Measurements from ENCODE around the gene CC2D2A. TPM values are rescaled to one million over a fixed set of nuclear protein-coding genes. Genes with fewer than 3 reads are reported as not detected.
"Not testable (repeated sequence)": the region's sequence is repeated elsewhere in the genome, so short reads cannot be mapped to it uniquely, and the experiment has no call there.

The CC2D2A gene
- total RNA-seq, 2 experiments from 2014 or later, result not detected

- ATAC-seq (no peak), DNase-seq (no peak)
- Mint-ChIP-seq H3K4me1 (peaks cover 11% of the 10 kb centered on the region), H3K27me3 (no peaks in the 10 kb centered on the region), H3K9me3 (ENCODE audit: low read depth) (no peaks in the 10 kb centered on the region), H3K4me3 (no peak overlapping the region), H3K36me3 (ENCODE audit: low read depth) (peaks cover 21% of the 10 kb centered on the region), H3K27ac (no peak overlapping the region)
- intact Hi-C loops (cut with DNase I, micrococcal nuclease), result no loop called here
- ChIA-PET POLR2A (no interaction called here), CTCF (interaction anchor here (1.0 kb wide), 1 partner anchor 10 kb away, joined by 3 read pairs; no protein-coding TSS in a partner anchor)
Measured at GRCh38 chr4:15610855-15611254, 141.2 kb downstream of the CC2D2A start.

DNA sequence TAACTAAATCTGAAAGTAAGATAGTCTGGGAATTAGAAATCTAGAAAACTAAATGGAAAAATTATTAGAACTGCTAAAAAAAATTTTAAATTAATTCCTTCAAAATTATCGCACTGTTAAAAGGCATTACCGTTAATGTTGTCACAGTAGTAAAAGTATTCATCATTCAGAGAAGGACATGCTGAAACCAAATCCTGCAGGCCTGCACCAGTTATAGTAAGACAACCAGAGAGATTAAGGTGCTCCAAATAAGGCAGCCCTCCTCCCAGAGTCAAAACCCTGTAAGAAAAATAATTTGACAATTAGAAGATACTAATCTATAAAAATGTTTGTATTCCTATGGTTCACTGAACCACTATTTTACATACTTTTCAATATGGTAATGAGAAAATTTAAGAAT lies 142.5 kb downstream of the CC2D2A start:
- Mint-ChIP-seq H3K4me3 (no peak overlapping the region), H3K4me1 (peaks cover 12% of the 10 kb centered on the region), H3K36me3 (ENCODE audit: low read depth) (peaks cover 33% of the 10 kb centered on the region), H3K9me3 (ENCODE audit: low read depth) (peaks cover 3% of the 10 kb centered on the region), H3K27me3 (no peaks in the 10 kb centered on the region), H3K27ac (no peak overlapping the region)
- ATAC-seq, result no peak
- no peak for DNase-seq
- intact Hi-C loops (cut with DNase I, micrococcal nuclease), result no loop called here
- ChIA-PET CTCF (no interaction called here), POLR2A (no interaction called here)

GRCh38 chr4:15614891-15615290 lies 145.2 kb downstream of the CC2D2A start:
- peaks cover 11% of the 10 kb centered on the region for H3K9me3 Mint-ChIP-seq (ENCODE audit: low read depth)
- peaks cover 47% of the 10 kb centered on the region for H3K36me3 Mint-ChIP-seq (ENCODE audit: low read depth)
- CTCF ChIA-PET; H3K4me3 Mint-ChIP-seq; intact Hi-C loops (cut with DNase I, micrococcal nuclease); H3K27me3 Mint-ChIP-seq; H3K27ac Mint-ChIP-seq; POLR2A ChIA-PET; DNase-seq; ATAC-seq: not testable (repeated sequence)
- H3K4me1 Mint-ChIP-seq, result peaks cover 18% of the 10 kb centered on the region

DNA sequence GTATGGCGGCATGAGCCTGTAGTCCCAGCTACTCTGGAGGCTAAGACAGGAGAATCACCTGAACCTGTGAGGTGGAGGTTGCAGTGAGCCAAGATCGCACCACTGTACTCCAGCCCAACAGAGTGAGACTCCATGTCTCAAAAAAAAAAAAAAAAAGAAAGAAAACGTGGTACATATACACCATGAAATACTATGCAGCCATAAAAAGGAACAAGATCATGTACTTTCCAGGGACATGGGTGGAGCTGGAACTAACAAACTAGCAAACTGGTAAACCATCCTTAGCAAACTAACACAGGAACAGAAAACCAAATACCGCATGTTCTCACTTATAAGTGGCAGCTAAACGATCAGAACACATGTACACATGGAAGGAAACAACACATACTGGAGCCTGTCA lies 147.7 kb downstream of the CC2D2A start:
- H3K9me3 Mint-ChIP-seq (ENCODE audit: low read depth), result peaks cover 18% of the 10 kb centered on the region
- H3K27ac Mint-ChIP-seq; POLR2A ChIA-PET; DNase-seq; H3K4me3 Mint-ChIP-seq; intact Hi-C loops (cut with DNase I, micrococcal nuclease); ATAC-seq; H3K27me3 Mint-ChIP-seq: not testable (repeated sequence)
- H3K36me3 Mint-ChIP-seq (ENCODE audit: low read depth), result peaks cover 65% of the 10 kb centered on the region
- CTCF ChIA-PET, result interaction anchor here (0.8 kb wide), 1 partner anchor 23 kb away, joined by 3 read pairs; no protein-coding TSS in a partner anchor
- H3K4me1 Mint-ChIP-seq, result peaks cover 19% of the 10 kb centered on the region

- Mint-ChIP-seq H3K4me1 (peaks cover 7% of the 10 kb centered on the region), H3K27ac (no peak overlapping the region), H3K4me3 (no peak overlapping the region), H3K27me3 (no peaks in the 10 kb centered on the region), H3K36me3 (ENCODE audit: low read depth) (peaks cover 39% of the 10 kb centered on the region), H3K9me3 (ENCODE audit: low read depth) (no peaks in the 10 kb centered on the region)
- no peak for ATAC-seq
- intact Hi-C loops (cut with DNase I, micrococcal nuclease), result no loop called here
- POLR2A ChIA-PET, result no interaction called here
- CTCF ChIA-PET, result interaction anchor here (1.3 to 2.0 kb wide), 2 partner anchors 13 to 15 kb away, joined by 4 to 6 read pairs; no protein-coding TSS in a partner anchor
- no peak for DNase-seq
Measured at GRCh38 chr4:15636818-15637217, 167.1 kb downstream of the CC2D2A start.

DNA sequence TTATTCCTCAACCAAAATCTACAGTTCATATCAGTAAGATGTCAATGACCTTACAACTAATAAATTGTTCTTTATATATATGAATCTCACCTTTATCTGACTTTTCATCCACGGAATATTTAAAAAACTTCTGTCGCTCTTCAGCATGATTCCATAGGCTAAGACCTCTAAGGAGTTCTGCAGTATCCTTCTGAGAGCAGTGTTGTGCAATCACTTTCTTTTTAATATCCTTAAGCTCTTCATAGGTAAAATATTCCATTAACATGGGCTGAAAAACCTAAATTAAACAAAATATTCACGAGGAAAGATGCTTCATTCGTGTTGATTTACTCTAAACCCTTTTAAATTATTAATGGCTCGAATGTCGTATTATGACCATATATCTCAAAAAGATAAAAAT lies 168.7 kb downstream of the CC2D2A start:
- DNase-seq (no peak), ATAC-seq (no peak)
- intact Hi-C loops (cut with DNase I, micrococcal nuclease), result no loop called here
- no peaks in the 10 kb centered on the region for H3K9me3 Mint-ChIP-seq (ENCODE audit: low read depth)
- H3K27ac Mint-ChIP-seq, result no peak overlapping the region
- H3K4me3 Mint-ChIP-seq, result no peak overlapping the region
- H3K27me3 Mint-ChIP-seq, result no peaks in the 10 kb centered on the region
- H3K36me3 Mint-ChIP-seq (ENCODE audit: low read depth), result peaks cover 25% of the 10 kb centered on the region
- POLR2A ChIA-PET, result no interaction called here
- H3K4me1 Mint-ChIP-seq, result peaks cover 10% of the 10 kb centered on the region
- CTCF ChIA-PET, result interaction anchor here (2.0 kb wide), 1 partner anchor 12 kb away, joined by 6 read pairs; no protein-coding TSS in a partner anchor

- DNase-seq (no peak), ATAC-seq (no peak)
- intact Hi-C loops (cut with DNase I, micrococcal nuclease), result no loop called here
- no peaks in the 10 kb centered on the region for H3K27me3 Mint-ChIP-seq
- ChIA-PET CTCF (interaction anchor here (0.9 to 1.5 kb wide), 2 partner anchors 8 to 34 kb away, joined by 3 to 5 read pairs; no protein-coding TSS in a partner anchor), POLR2A (interaction anchor here (0.6 kb wide), 1 partner anchor 50 kb away, joined by 7 read pairs; no protein-coding TSS in a partner anchor)
- H3K27ac Mint-ChIP-seq, result no peak overlapping the region
- H3K4me3 Mint-ChIP-seq, result no peak overlapping the region
- H3K9me3 Mint-ChIP-seq (ENCODE audit: low read depth), result no peaks in the 10 kb centered on the region
- peaks cover 63% of the 10 kb centered on the region for H3K4me1 Mint-ChIP-seq
- H3K36me3 Mint-ChIP-seq (ENCODE audit: low read depth), result peaks cover 4% of the 10 kb centered on the region
Measured at GRCh38 chr4:15648600-15648999, 178.9 kb downstream of the CC2D2A start.

GRCh38 chr4:15649914-15650545 lies 180.3 kb downstream of the CC2D2A start:
- Mint-ChIP-seq H3K27ac (peak overlapping the region; percentile 75), H3K9me3 (ENCODE audit: low read depth) (no peaks in the 10 kb centered on the region), H3K4me3 (peak overlapping the region; percentile 38), H3K4me1 (peaks cover 59% of the 10 kb centered on the region), H3K27me3 (no peaks in the 10 kb centered on the region), H3K36me3 (ENCODE audit: low read depth) (peaks cover 2% of the 10 kb centered on the region)
- ChIA-PET POLR2A (no interaction called here), CTCF (interaction anchor here (0.6 to 1.9 kb wide), 11 partner anchors 9 to 1867 kb away, joined by 3 to 6 read pairs (median 3); no protein-coding TSS in a partner anchor)
- ATAC-seq (peak; percentile 80), DNase-seq (peak; percentile 69)
- intact Hi-C loops (cut with DNase I, micrococcal nuclease), result loop anchor here (1.0 to 10.0 kb wide), 9 partner anchors 171 to 1995 kb away; partner anchors contain the start of gene TAPT1 (in 1 of the 2)

Other genes starting within 250 kb of the CC2D2A start
- not detected for gene C1QTNF7, start 41.8 kb upstream of the CC2D2A start, total RNA-seq
- 10 to 100 TPM; 20.1 to 29.1 TPM for gene FBXL5, start 185.5 kb downstream of the CC2D2A start, total RNA-seq
- 10 to 100 TPM in 1 of 2 experiments, 1 to 10 TPM in 1; 9.8 to 13.3 TPM for gene FAM200B, start 211.9 kb downstream of the CC2D2A start, total RNA-seq
- under 1 TPM; 0.47 to 0.66 TPM for gene BST1, start 233.2 kb downstream of the CC2D2A start, total RNA-seq

Data from activated CD4-positive, alpha-beta T cell treated with anti-CD3 and anti-CD28 coated beads for 36 hours (primary cell).